GM21786 (cell line): ENCODE measurements around the gene HDGFL3.
"Not testable (repeated sequence)": the region's sequence is repeated elsewhere in the genome, so short reads cannot be mapped to it uniquely, and the experiment has no call there.

ENCODE experiments used
- ATAC-seq: cut with Tn5 transposase; IDR thresholded peaks from one replicate; pipeline ENCODE4 v1.9.1; 2021; ENCODE audit not compliant: unreplicated experiment

The HDGFL3 gene

GRCh38 chr15:83104141-83104540 lies 103.5 kb downstream of the HDGFL3 start:
- no peak for ATAC-seq

GRCh38 chr15:83102346-83102745 lies 105.3 kb downstream of the HDGFL3 start:
- ATAC-seq: no peak

- no peak for ATAC-seq
Measured at GRCh38 chr15:83100097-83100646, 107.5 kb downstream of the HDGFL3 start.

DNA sequence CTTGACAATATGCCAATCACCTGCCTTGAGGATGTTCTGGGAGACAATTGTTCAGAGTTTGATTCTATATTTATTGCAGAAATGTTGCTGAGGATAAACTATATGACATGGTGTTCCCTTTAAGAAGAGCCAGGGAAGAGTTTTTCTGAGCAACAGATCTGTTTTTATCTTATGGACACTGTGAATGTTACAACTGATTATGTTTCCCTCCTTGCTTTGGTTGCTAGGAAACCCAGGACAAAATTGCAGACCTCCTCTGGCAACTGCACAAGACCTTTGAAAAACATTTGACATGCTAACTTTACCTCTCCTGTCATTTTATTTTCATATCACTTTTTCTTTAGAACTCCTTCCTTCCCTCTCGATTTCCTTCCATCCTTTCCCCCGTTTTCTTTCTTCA lies 108.3 kb downstream of the HDGFL3 start:
- ATAC-seq: no peak

GRCh38 chr15:83098079-83098478 lies 109.5 kb downstream of the HDGFL3 start:
- no peak for ATAC-seq

GRCh38 chr15:83094583-83094982 lies 113.0 kb downstream of the HDGFL3 start:
- no peak for ATAC-seq

- ATAC-seq: peak; percentile 83
Measured at GRCh38 chr15:83092309-83092976, 115.2 kb downstream of the HDGFL3 start.

GRCh38 chr15:83091965-83092308 lies 115.7 kb downstream of the HDGFL3 start:
- not testable (repeated sequence) for ATAC-seq

GRCh38 chr15:83090465-83090864 lies 117.2 kb downstream of the HDGFL3 start:
- ATAC-seq: no peak

GRCh38 chr15:83088876-83089275 lies 118.7 kb downstream of the HDGFL3 start:
- ATAC-seq: no peak

GRCh38 chr15:83087576-83087975 lies 120.0 kb downstream of the HDGFL3 start:
- ATAC-seq: no peak

DNA sequence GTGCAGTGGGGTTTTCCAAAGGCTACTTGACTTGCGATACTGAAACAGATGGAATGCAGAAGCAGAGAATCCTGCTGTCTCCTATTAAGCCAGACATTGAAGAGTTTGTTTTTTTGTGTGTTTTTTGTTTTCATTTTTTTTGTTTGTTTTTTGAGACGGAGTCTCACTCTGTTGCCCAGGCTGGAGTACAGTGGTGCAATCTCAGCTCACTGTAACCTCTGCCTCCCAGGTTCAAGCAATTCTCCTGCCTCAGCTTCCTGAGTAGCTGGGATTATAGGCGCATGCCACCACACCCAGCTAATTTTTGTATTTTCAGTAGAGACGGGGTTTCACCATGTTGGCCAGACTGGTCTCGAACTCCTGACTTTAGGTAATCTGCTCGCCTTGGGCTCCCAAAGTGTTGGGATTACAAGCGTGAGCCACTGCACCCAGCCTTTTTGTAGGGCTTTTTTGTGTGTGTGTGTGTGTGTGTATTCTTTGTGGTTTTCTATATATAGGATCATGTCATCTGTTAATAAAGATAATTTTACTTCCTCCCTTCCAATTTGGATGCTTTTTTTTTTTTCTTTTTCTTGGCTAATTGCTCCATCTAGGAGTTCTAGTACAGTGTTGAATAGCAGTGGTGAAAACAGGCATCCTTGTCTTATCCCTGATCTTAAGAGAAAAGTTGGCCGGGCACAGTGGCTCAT lies 121.6 kb downstream of the HDGFL3 start:
- not testable (repeated sequence) for ATAC-seq

- ATAC-seq: not testable (repeated sequence)
Measured at GRCh38 chr15:83085461-83085860, 122.2 kb downstream of the HDGFL3 start.

GRCh38 chr15:83082730-83083386 lies 124.8 kb downstream of the HDGFL3 start:
- ATAC-seq: no peak

- ATAC-seq: no peak
Measured at GRCh38 chr15:83081256-83082014, 126.2 kb downstream of the HDGFL3 start.

DNA sequence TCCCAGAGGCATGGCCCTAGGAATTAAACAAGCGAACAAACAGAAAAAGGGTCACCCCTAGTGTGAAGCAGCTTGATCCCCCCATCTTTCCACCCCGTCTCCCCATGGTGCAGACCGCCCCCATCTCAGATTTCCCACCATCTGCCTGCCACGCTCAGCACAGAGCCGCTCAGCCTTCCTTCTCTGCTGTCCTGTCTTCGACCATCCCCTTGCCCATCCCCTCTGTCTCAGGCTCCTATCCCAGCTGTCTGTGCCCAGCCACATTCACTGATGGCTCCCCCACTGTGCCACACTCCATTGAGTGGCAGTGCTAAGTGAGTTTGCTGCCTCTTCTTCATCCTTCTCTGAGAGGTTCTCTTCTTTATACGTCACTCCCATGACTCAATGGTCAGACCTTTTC lies 128.9 kb downstream of the HDGFL3 start:
- ATAC-seq: no peak
